ENCODE measurements around the gene G6PC2. TPM values are rescaled to one million over a fixed set of nuclear protein-coding genes. Genes with fewer than 3 reads are reported as not detected.
"Not testable (repeated sequence)": the region's sequence is repeated elsewhere in the genome, so short reads cannot be mapped to it uniquely, and the experiment has no call there.

Gene G6PC2, protein sequence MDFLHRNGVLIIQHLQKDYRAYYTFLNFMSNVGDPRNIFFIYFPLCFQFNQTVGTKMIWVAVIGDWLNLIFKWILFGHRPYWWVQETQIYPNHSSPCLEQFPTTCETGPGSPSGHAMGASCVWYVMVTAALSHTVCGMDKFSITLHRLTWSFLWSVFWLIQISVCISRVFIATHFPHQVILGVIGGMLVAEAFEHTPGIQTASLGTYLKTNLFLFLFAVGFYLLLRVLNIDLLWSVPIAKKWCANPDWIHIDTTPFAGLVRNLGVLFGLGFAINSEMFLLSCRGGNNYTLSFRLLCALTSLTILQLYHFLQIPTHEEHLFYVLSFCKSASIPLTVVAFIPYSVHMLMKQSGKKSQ
- not detected in 2 replicates for total RNA-seq

GRCh38 chr2:168901003-168901402 is at the start of gene G6PC2:
Gene G6PC2, plus strand, starts transcription at chr2:168901291. Its CDS starts 41 bp downstream, at chr2:168901332.
- intact Hi-C loops (cut with micrococcal nuclease): no loop called here

- intact Hi-C loops (cut with micrococcal nuclease): no loop called here
These were observed 49.3 kb upstream of the G6PC2 start for GRCh38 chr2:168851674-168852320.

DNA sequence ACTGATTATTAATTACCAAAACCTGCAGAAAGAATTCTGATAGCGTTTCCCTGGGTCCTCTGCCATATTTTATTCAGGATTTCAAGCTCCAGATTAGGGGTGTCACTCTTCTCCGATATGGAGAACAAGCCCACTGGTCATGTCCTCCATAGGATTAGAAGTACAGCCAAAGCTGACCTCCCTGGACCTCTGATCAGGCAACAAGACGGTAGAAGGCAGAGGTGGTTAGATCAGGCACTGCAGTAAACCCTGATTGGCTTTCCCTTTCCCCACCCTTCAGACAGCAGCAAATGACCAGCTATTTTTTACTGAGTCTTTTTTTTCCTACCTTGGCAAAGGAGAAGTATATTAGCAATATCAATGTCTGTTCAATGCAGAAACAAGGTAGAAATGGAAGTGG is 48.6 kb upstream of the G6PC2 start:
- intact Hi-C loops (cut with micrococcal nuclease): no loop called here

DNA sequence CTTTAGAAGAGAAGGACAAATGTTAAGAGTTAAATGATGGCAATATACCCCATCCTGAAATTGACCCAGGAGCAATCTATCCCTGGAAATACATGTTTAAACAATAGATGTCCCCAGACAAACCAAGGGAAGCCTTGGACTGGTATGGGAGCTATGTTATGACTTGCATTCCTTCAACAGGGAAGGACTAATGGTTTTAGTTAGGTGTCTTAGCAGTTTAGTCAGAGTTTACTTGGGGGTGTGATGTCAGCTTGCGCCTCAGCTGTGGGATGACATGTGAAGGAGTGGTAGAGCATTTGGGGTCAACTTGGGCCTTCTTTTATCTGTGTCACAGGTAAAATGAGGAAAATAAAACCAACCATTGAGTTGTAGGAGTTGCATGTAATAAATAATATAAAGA is 47.6 kb upstream of the G6PC2 start:
- intact Hi-C loops (cut with micrococcal nuclease): no loop called here

- intact Hi-C loops (cut with micrococcal nuclease): no loop called here
These were observed 46.4 kb upstream of the G6PC2 start for GRCh38 chr2:168854651-168855050.

- intact Hi-C loops (cut with micrococcal nuclease): no loop called here
These were observed 45.5 kb upstream of the G6PC2 start for GRCh38 chr2:168855601-168856000.

GRCh38 chr2:168858146-168858545 is 42.9 kb upstream of the G6PC2 start:
- intact Hi-C loops (cut with micrococcal nuclease): no loop called here

GRCh38 chr2:168867164-168867563 is 33.9 kb upstream of the G6PC2 start:
- intact Hi-C loops (cut with micrococcal nuclease): not testable (repeated sequence)

DNA sequence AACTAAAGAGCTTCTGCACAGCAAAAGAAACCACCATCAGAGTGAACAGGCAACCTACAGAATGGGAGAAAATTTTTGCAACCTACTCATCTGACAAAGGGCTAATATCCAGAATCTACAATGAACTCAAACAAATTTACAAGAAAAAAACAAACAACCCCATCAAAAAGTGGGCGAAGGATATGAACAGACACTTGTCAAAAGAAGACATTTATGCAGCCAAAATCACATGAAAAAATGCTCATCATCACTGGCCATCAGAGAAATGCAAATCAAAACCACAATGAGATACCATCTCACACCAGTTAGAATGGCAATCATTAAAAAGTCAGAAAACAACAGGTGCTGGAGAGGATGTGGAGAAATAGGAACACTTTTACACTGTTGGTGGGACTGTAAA is 30.7 kb upstream of the G6PC2 start:
- intact Hi-C loops (cut with micrococcal nuclease): not testable (repeated sequence)

DNA sequence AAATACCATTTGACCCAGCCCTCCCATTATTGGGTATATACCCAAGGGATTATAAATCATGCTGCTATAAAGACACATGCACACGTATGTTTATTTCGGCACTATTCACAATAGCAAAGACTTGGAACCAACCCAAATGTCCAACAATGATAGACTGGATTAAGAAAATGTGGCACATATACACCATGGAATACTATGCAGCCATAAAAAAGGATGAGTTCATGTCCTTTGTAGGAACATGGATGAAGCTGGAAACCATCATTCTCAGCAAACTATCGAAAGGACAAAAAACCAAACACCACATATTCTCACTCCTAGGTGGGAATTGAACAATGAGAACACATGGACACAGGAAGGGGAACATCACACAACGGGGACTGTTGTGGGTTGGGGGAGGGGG is 30.3 kb upstream of the G6PC2 start:
- intact Hi-C loops (cut with micrococcal nuclease): not testable (repeated sequence)

GRCh38 chr2:168874368-168875054 is 26.6 kb upstream of the G6PC2 start:
- intact Hi-C loops (cut with micrococcal nuclease): no loop called here

- intact Hi-C loops (cut with micrococcal nuclease): loop anchor here (10.0 kb wide), 1 partner anchor 1587 kb away; the partner anchor contains the start of gene B3GALT1
These were observed 18.9 kb upstream of the G6PC2 start for GRCh38 chr2:168882163-168882562.

GRCh38 chr2:168884975-168885374 is 16.1 kb upstream of the G6PC2 start:
- intact Hi-C loops (cut with micrococcal nuclease): loop anchor here (10.0 kb wide), 1 partner anchor 1590 kb away; the partner anchor contains the start of gene B3GALT1

DNA sequence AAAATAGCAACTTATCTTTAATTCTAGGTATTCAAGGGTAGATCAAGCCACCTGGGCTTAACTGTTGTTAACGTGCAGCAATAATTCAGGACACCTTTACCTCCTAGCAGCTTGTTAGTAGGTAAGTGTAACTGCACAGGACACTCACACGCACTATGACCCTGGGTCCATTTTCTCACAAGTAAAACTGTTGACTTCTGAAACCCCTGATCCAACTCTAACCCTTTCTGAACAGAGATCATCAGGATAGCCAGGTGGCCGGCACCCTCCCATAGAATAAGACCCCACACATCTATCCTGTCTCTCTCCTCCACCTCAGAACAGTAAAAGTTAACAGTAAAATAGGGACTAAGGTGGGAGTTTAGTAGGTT is 11.5 kb upstream of the G6PC2 start:
- intact Hi-C loops (cut with micrococcal nuclease): loop anchor here (1.0 to 10.0 kb wide), 8 partner anchors 31 to 1595 kb away; partner anchors contain the start of genes B3GALT1, CERS6, METTL5 and UBR3

GRCh38 chr2:168890006-168890782 is 10.9 kb upstream of the G6PC2 start, which contains the start of gene SPC25:
Gene SPC25, minus strand, starts transcription at chr2:168890430. Its CDS starts 911 bp downstream, at chr2:168889519.
- intact Hi-C loops (cut with micrococcal nuclease): loop anchor here (1.0 to 10.0 kb wide), 7 partner anchors 30 to 935 kb away; partner anchors contain the start of genes CERS6, METTL5 and UBR3

- intact Hi-C loops (cut with micrococcal nuclease): loop anchor here (10.0 kb wide), 2 partner anchors 398 to 932 kb away; partner anchors contain the start of genes METTL5 and UBR3
These were observed 8.8 kb upstream of the G6PC2 start for GRCh38 chr2:168892327-168892726.

- intact Hi-C loops (cut with micrococcal nuclease): loop anchor here (10.0 kb wide), 2 partner anchors 399 to 931 kb away; partner anchors contain the start of genes METTL5 and UBR3
These were observed 7.0 kb upstream of the G6PC2 start for GRCh38 chr2:168894101-168894500.

- intact Hi-C loops (cut with micrococcal nuclease): loop anchor here (10.0 kb wide), 2 partner anchors 400 to 930 kb away; partner anchors contain the start of genes METTL5 and UBR3
These were observed 6.4 kb upstream of the G6PC2 start for GRCh38 chr2:168894720-168895119.

- intact Hi-C loops (cut with micrococcal nuclease): loop anchor here (10.0 kb wide), 2 partner anchors 401 to 929 kb away; partner anchors contain the start of genes METTL5 and UBR3
These were observed 5.3 kb upstream of the G6PC2 start for GRCh38 chr2:168895771-168896170.

- intact Hi-C loops (cut with micrococcal nuclease): loop anchor here (10.0 kb wide), 2 partner anchors 402 to 928 kb away; partner anchors contain the start of genes METTL5 and UBR3
These were observed 4.3 kb upstream of the G6PC2 start for GRCh38 chr2:168896783-168897182.
